ENCODE results near the gene ACER3. TPM values are rescaled to one million over a fixed set of nuclear protein-coding genes. Genes with fewer than 3 reads are reported as not detected.
"Not testable (repeated sequence)": the region's sequence is repeated elsewhere in the genome, so short reads cannot be mapped to it uniquely, and the experiment has no call there.

The ACER3 gene
- total RNA-seq, 1 donor from 2014 or later, result 13.3 TPM

- intact Hi-C loops (cut with micrococcal nuclease), result loop anchor here (1.0 kb wide), 6 partner anchors 58 to 198 kb away; no protein-coding TSS in a partner anchor
Measured at GRCh38 chr11:76919467-76919866, 58.7 kb downstream of the ACER3 start.

- intact Hi-C loops (cut with micrococcal nuclease), result loop anchor here (1.0 kb wide), 7 partner anchors 59 to 476 kb away; no protein-coding TSS in a partner anchor
Measured at GRCh38 chr11:76919887-76920746, 59.4 kb downstream of the ACER3 start.

- intact Hi-C loops (cut with micrococcal nuclease), result no loop called here
Measured at GRCh38 chr11:76927160-76927559, 66.4 kb downstream of the ACER3 start.

- intact Hi-C loops (cut with micrococcal nuclease), result no loop called here
Measured at GRCh38 chr11:76935042-76935441, 74.3 kb downstream of the ACER3 start.

GRCh38 chr11:76939219-76939631, 78.5 kb downstream of the ACER3 start:
- intact Hi-C loops (cut with micrococcal nuclease), result no loop called here

- intact Hi-C loops (cut with micrococcal nuclease), result no loop called here
Measured at GRCh38 chr11:76944225-76944624, 83.5 kb downstream of the ACER3 start.

GRCh38 chr11:76946223-76946622, 85.5 kb downstream of the ACER3 start:
- intact Hi-C loops (cut with micrococcal nuclease), result no loop called here

GRCh38 chr11:76947190-76947589, 86.5 kb downstream of the ACER3 start:
- intact Hi-C loops (cut with micrococcal nuclease), result no loop called here

GRCh38 chr11:76947800-76948199, 87.1 kb downstream of the ACER3 start:
- intact Hi-C loops (cut with micrococcal nuclease), result no loop called here

GRCh38 chr11:76955459-76956114, 94.9 kb downstream of the ACER3 start:
- intact Hi-C loops (cut with micrococcal nuclease), result no loop called here

GRCh38 chr11:76962583-76963416, 102.1 kb downstream of the ACER3 start:
- intact Hi-C loops (cut with micrococcal nuclease), result no loop called here

- intact Hi-C loops (cut with micrococcal nuclease), result not testable (repeated sequence)
Measured at GRCh38 chr11:76963417-76964168, 102.9 kb downstream of the ACER3 start.

GRCh38 chr11:76972051-76972450, 111.3 kb downstream of the ACER3 start:
- intact Hi-C loops (cut with micrococcal nuclease), result no loop called here

- intact Hi-C loops (cut with micrococcal nuclease), result no loop called here
Measured at GRCh38 chr11:76974179-76974891, 113.6 kb downstream of the ACER3 start.

GRCh38 chr11:76975513-76975912, 114.8 kb downstream of the ACER3 start:
- intact Hi-C loops (cut with micrococcal nuclease), result no loop called here

- intact Hi-C loops (cut with micrococcal nuclease), result no loop called here
Measured at GRCh38 chr11:76977791-76978190, 117.1 kb downstream of the ACER3 start.

GRCh38 chr11:76978239-76978638, 117.5 kb downstream of the ACER3 start:
- intact Hi-C loops (cut with micrococcal nuclease), result no loop called here

- intact Hi-C loops (cut with micrococcal nuclease), result no loop called here
Measured at GRCh38 chr11:76978818-76979217, 118.1 kb downstream of the ACER3 start.

- intact Hi-C loops (cut with micrococcal nuclease), result no loop called here
Measured at GRCh38 chr11:76980196-76980595, 119.5 kb downstream of the ACER3 start.

- intact Hi-C loops (cut with micrococcal nuclease), result no loop called here
Measured at GRCh38 chr11:76984743-76985142, 124.0 kb downstream of the ACER3 start.

Data from T-helper 1 cell treated with Interleukin-12 subunit alpha and Interleukin-12 subunit beta and Interleukin-4 antibody, amounts not matched to agents 30 ng/mL and 1 ng/mL, for 36 hours (primary cell).